Caki2 (cell line): ENCODE measurements around the gene RGPD3. TPM values are rescaled to one million over a fixed set of nuclear protein-coding genes. Genes with fewer than 3 reads are reported as not detected.

Experiments used
- DNase-seq: peaks from one replicate; pipeline ENCODE4 v3.0.0-alpha.2; 2015; ENCODE audit warnings: low read depth
- in situ Hi-C: cut with HindIII; loops from 2 replicates; pipeline ENCODE4 v1.10.0; 2016; ENCODE audit warnings: low sequenced_read_pairs, low pct_unique_long_range_greater_than_20kb, mixed read lengths
- total RNA-seq: library from RNA; depleted of rRNA; stranded (reverse); fragments of >200 nt; shearing (Covaris generic); gene quantifications from 2 replicates; pipeline ENCODE4 v1.2.3, GENCODE V29; 2014; ENCODE audit warnings: low replicate concordance; rRNA removed

RGPD3 gene
- total RNA-seq, 1 experiment from 2014 or later = 0.03 TPM

- in situ Hi-C loops = no loop called here
- DNase-seq = no peak
Measured at GRCh38 chr2:106358521-106358920, 109.7 kb downstream of the RGPD3 start.

GRCh38 chr2:106358081-106358480 is 110.1 kb downstream of the RGPD3 start:
- in situ Hi-C loops = no loop called here
- no peak for DNase-seq

- in situ Hi-C loops = no loop called here
- DNase-seq = no peak
Measured at GRCh38 chr2:106356291-106356690, 111.9 kb downstream of the RGPD3 start.

GRCh38 chr2:106353676-106354075 is 114.5 kb downstream of the RGPD3 start:
- DNase-seq = no peak
- in situ Hi-C loops = no loop called here

- DNase-seq = no peak
- in situ Hi-C loops = no loop called here
Measured at GRCh38 chr2:106350980-106351379, 117.2 kb downstream of the RGPD3 start.

- in situ Hi-C loops = no loop called here
- DNase-seq = no peak
Measured at GRCh38 chr2:106344302-106344701, 123.9 kb downstream of the RGPD3 start.

- in situ Hi-C loops = no loop called here
- no peak for DNase-seq
Measured at GRCh38 chr2:106343274-106343673, 124.9 kb downstream of the RGPD3 start.

GRCh38 chr2:106342831-106343251 is 125.4 kb downstream of the RGPD3 start:
- DNase-seq = no peak
- in situ Hi-C loops = no loop called here

GRCh38 chr2:106341666-106342065 is 126.5 kb downstream of the RGPD3 start:
- in situ Hi-C loops = no loop called here
- DNase-seq = no peak

Other genes starting within 250 kb of the RGPD3 start
- gene CD8B2, start 19.0 kb upstream of the RGPD3 start, total RNA-seq = not detected in 2 replicates